Measurements from ENCODE around the gene UGGT2.
"Not testable (repeated sequence)": the region's sequence is repeated elsewhere in the genome, so short reads cannot be mapped to it uniquely, and the experiment has no call there.

The UGGT2 gene

GRCh38 chr13:95797016-95797415, 256.2 kb downstream of the UGGT2 start:
- no peak for DNase-seq (ENCODE audit: low spot score)

GRCh38 chr13:95793781-95794180, 259.4 kb downstream of the UGGT2 start:
- DNase-seq (ENCODE audit: low spot score): no peak

GRCh38 chr13:95793018-95793555, 260.1 kb downstream of the UGGT2 start:
- DNase-seq (ENCODE audit: low spot score): no peak

- no peak for DNase-seq (ENCODE audit: low spot score)
Observed at GRCh38 chr13:95791084-95791722, 262.0 kb downstream of the UGGT2 start.

- DNase-seq (ENCODE audit: low spot score): not testable (repeated sequence)
Observed at GRCh38 chr13:95789315-95789714, 263.9 kb downstream of the UGGT2 start.

- no peak for DNase-seq (ENCODE audit: low spot score)
Observed at GRCh38 chr13:95788100-95788463, 265.1 kb downstream of the UGGT2 start.

GRCh38 chr13:95787356-95788099, 265.7 kb downstream of the UGGT2 start:
- no peak for DNase-seq (ENCODE audit: low spot score)

- no peak for DNase-seq (ENCODE audit: low spot score)
Observed at GRCh38 chr13:95784900-95785290, 268.3 kb downstream of the UGGT2 start.

GRCh38 chr13:95784161-95784899, 268.9 kb downstream of the UGGT2 start:
- DNase-seq (ENCODE audit: low spot score): no peak

GRCh38 chr13:95783747-95784146, 269.5 kb downstream of the UGGT2 start:
- no peak for DNase-seq (ENCODE audit: low spot score)

GRCh38 chr13:95781940-95782339, 271.3 kb downstream of the UGGT2 start:
- not testable (repeated sequence) for DNase-seq (ENCODE audit: low spot score)

- DNase-seq (ENCODE audit: low spot score): no peak
Observed at GRCh38 chr13:95781016-95781415, 272.2 kb downstream of the UGGT2 start.

- peak; percentile 24 for DNase-seq (ENCODE audit: low spot score)
Observed at GRCh38 chr13:95779522-95779921, 273.7 kb downstream of the UGGT2 start.

GRCh38 chr13:95771905-95772304, 281.3 kb downstream of the UGGT2 start:
- no peak for DNase-seq (ENCODE audit: low spot score)

GRCh38 chr13:95763601-95764000, 289.6 kb downstream of the UGGT2 start:
- DNase-seq (ENCODE audit: low spot score): no peak

GRCh38 chr13:95762626-95763025, 290.6 kb downstream of the UGGT2 start:
- DNase-seq (ENCODE audit: low spot score): not testable (repeated sequence)

- DNase-seq (ENCODE audit: low spot score): no peak
Observed at GRCh38 chr13:95756072-95756471, 297.1 kb downstream of the UGGT2 start.

GRCh38 chr13:95754069-95754468, 299.1 kb downstream of the UGGT2 start:
- DNase-seq (ENCODE audit: low spot score): no peak

GRCh38 chr13:95752677-95753076, 300.5 kb downstream of the UGGT2 start:
- no peak for DNase-seq (ENCODE audit: low spot score)
